Umbilical cord (tissue), 2 donors: ENCODE measurements around the gene TMA7B. TPM values are rescaled to one million over a fixed set of nuclear protein-coding genes. Genes with fewer than 3 reads are reported as not detected.

Experiments used
- DNase-seq: peaks from one replicate; pipeline ENCODE4 v3.0.0-alpha.2; 2015; ENCODE audit warnings: low spot score
- total RNA-seq: library from RNA; depleted of rRNA; stranded (reverse); fragments of >200 nt; gene quantifications from one replicate; pipeline ENCODE4 v1.2.3, GENCODE V29; 2014; ENCODE audit warnings: low replicate concordance; ENCODE audit not compliant: insufficient read depth

The TMA7B gene
- total RNA-seq, 1 donor from 2014 or later, result 1.7 TPM

DNA sequence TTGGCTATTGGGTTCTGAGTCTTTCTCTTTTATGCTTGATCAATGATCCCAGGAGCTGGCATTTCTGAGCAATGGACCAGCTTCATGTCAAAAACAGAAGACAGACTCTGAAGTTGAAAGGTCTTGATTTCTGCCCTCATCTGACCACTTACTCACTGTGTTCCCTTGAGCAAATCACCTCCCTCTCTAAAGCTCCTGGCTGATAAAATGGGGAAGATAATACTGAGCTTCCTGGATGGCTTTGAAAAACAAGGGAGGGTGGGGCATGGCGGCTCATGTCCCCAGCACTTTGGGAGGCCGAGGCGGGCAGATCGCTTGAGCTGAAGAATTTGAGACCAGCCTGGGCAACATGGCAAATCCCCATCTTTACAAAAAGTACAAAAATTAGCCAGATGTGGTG lies 40.9 kb downstream of the TMA7B start:
- DNase-seq, result no peak

DNA sequence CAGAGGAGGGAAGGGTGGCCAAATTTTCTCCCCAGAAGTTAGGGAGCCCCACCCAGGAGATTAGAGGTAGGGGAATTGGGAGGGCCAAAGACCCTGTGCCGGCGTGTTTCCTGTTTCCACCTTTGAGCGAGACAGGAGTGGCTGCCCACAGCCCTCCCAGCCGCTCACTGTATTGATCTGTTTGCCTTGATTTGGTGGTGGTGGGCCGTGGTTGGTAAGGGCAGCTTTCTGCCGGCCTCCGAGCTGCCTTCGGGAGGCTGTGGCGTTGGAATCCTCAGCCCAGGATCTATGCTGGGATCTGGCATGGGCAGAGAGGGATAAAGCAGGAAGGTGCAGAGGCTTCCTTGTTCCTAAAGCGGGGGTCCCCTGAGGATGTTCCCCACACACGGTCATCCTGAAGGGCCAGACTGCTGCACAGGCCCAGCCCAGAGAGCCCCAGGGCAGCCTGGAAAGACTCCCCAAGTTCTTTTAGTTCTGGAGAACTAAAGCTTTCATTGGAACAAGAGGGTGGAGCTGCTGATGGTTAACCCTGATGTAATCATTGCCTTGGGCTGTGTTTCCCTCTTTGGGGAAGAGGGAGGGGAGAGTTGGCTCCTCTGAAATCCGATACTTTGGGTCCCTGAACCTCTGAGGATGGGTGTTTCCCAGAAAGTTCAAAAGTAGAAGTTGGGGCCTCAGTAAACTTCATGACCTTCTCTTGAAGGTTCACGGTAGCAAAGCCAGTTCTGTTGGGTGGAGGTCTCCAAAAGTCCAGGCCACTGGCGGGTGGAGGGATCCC lies 41.8 kb downstream of the TMA7B start:
- DNase-seq, result peak; percentile 53

DNA sequence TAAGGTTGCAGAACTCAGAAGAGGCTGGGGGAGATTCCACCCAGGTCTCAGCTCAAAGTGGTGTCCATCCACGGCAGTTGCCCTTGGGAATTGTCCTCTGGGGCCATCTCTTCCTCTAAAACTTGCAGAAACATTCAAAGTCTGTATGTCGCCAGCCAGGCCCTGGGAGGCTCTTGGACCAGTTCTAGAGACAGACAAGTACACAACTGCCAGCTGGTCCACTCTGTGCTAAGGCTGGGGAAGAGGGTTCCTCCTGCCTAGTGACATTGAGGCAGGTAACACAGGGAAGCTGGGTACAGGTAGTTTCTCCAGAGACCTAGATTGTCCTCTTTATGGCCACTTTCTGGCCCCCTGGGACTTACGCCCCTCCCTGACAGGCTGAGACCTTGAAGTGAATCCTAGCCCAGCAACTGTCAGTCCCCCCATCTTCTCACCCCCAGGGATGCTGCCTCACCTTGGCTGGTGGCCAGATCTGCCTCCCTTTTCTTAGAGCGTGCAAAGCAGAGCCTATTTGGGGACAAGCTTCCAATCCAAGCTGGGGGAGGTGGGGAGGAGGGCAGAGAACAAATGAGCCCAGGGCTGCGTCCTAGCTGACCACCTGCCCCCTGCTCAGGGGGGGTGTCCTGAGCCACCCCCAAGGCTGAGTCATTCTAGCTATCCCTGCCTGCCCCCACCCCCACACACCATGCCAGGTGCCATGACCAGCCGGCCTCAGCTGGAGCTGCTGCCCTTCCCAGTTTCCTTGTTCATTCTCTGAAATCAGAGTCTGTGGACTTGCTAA lies 42.9 kb downstream of the TMA7B start:
- DNase-seq, result no peak

DNA sequence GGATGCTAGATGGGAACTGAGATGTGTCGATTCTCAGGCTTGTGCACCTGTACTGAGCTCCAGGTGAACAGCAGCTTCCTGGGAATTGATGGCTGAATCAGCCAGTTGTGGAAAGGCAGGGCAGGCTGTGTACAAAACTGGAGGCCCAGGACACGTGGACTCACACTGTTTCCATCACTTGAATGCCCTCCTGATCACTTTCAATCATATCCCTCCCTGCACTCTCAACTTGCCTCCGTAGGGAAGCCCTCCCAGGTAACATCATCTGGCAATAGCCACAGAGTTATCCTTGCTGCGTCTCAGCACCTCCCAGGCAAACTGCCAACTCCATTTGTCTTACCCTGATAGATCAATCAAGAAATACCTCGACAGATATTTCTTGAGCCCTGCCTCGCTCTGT lies 44.6 kb downstream of the TMA7B start:
- no peak for DNase-seq

DNA sequence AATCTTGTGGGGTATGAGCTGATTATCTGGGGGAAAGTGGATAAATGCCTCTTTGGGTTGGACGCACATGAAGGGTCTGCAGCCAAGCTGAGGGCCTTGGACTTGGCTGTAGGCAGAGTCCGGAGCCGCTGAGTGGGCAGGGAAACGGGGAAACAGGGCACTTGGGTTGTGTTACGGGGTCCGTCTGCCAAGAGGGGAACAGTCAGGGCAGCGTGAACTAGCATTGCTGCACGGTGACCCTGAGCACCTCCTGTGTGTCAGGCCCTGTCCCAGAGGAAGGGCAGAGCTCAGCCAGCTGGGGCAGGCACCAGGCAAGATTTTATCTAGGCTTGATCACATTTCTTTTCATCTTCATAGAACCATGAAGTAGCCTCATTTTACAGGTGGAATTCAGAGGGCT lies 46.4 kb downstream of the TMA7B start:
- DNase-seq, result no peak

DNA sequence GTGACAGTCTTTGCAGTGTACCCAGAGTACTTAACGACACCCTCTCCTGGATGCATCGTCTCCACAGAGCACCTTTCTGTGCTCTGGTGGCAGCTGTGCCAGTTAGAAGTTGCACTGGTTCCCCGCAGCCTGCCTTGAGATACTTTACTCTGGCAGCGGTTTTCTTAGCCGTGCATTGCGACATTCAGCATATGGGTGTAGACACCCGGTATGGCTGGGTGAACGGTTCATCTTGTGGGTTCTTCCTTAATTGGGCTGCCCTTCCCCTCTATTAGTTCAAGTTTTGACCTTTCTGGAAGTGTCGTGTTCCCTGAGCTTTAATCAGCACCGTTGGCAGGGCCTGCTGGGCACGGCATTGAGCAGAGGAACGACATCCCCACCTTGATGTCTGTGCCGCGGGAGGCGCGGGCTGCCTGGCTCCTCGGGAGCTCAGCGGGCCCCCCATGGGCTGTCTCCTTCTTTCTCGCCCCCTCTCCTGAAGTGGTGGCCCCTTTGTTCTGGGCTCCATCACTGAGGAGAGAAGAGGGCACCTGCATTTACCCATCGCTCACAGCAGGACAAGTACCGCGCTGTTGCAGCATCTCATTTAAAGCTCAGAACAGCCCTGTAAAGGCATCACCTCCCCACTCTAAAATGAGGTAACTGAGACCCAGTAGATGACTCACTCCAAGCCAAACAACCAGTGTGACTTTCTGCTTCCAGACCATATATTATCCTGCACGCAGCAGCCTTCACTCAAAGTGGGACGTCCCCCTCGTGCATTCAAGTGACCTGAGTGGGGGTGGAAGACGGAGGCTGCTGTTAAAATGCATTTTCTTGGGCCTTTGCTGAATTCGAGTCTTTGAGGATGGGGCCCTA lies 47.9 kb downstream of the TMA7B start:
- DNase-seq, result no peak

DNA sequence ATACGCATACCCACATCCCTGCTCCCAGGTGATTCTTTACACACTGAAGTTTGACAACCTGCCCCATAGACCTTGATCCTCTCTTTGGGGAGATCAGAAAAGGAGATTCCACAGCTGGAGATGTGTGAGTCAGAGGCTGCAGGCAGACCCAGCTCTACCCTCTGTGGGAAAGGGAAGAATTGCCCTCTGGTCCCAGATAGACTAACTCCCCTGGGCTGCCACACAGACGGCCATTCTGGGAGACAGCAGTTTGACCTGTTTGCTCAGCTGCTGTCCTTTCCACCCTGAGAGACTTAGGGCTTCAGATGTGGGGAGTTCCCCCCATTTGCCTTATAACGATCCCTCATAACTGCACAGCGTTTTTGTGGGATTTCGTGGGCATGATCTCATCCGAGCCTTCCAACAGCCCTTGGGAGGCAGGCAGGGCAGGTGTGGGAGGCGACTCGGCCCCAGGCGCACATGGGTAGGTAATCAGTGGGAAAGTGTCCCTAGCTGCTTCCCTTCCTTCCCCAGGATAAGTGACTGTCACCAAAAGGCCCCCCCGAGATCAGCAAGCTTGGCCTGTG lies 48.6 kb downstream of the TMA7B start:
- no peak for DNase-seq

DNA sequence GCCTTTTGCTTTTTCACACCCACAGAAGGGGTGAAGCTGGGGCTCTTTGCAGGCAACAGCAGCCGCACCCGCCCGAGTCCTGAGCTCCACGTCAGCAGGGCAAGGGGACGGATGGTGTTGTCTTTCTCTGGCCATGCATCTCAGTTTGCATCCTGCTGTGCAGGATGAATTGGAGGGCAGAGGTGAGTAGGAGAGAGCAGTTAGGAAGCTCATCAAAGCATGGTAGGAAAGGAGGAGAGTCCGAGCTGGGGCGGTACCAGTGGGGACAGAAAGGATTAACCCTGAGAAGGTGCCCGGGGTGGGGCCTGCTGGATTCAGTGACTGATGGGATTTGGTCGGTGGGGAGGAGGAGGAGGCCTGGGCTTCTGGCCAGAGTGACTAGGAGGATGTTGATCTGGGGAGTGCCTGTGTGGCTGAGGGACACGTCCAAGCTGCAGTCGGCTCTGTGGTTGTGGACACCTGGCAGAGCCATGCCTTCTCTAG lies 49.1 kb downstream of the TMA7B start:
- DNase-seq, result no peak

DNA sequence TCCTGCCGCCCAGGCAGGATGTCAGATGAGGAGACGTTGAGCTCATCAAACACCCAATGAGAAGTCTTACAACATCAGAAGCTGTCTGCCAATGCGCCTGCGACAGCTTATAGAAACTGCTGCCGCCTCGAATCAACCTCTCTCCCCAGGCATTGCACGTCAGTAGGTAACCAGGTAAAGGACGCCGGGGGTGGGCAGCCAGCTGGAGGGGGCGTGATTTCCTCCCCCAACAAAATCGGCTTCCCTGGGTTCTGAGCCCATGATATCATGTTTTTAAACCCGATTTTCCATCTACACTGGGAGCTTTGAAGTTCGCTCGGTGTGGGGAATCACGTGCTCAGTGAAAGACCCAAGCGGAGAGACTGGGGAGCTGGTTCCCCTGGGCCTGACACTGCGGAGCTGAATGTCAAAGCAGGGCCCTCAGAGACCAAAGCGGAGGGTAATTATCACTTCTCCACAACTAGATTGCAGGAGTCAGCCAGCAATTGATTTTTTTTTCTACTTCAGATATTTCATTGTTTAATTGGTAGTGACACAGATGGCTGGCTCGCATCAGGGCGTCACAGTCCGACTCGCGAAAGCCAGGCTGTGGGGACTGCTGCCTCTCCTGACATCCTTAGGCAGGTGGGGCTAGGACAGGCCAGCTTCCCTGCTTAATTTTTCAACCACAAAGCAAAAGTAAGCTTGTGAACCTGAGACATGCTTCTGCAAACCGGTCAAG lies 49.9 kb downstream of the TMA7B start:
- DNase-seq, result no peak

DNA sequence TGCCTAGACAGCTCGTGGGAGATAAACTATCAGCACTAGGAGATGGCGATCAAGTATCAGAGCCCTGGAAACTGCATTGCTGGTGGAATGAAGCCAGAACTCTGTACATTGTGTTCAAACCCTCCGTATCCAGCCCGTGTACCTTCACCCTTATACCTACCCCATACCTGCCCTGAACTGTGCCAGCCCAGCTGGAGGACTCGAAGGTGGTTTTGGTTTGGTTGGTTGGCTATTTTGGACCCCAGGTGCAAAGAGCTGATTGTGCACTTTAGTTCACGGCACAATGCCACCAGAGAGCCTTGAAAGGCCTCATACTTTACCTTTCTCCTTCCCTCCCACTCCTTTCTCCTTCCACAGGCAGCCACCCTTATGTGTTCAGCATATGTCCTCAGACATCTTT lies 50.5 kb downstream of the TMA7B start:
- DNase-seq, result no peak

Other genes with a start within 250 kb of the TMA7B start
- 4.8 TPM for gene ENTHD1, start 66.6 kb upstream of the TMA7B start, total RNA-seq
- gene GRAP2, start 59.3 kb upstream of the TMA7B start, total RNA-seq, result 4.3 TPM
- gene FAM83F, start 34.6 kb downstream of the TMA7B start, total RNA-seq, result 1.4 TPM
- 51.5 TPM for gene TNRC6B, start 217.5 kb downstream of the TMA7B start, total RNA-seq